Stimulated activated CD4-positive, alpha-beta T cell treated with anti-CD3 and anti-CD28 coated beads, Interleukin-2, amount 100 ng/mL, for 24 hours (primary cell): ENCODE measurements around the gene MYBPC2.
A peak's percentile ranks its signal among the peaks of the same experiment; 100 is the strongest.
"Not testable (repeated sequence)": the region's sequence is repeated elsewhere in the genome, so short reads cannot be mapped to it uniquely, and the experiment has no call there.

Experiments
- DNase-seq, 2 donors: peaks; one replicate each; pipeline ENCODE4 v3.0.0-alpha.2; 2020

The MYBPC2 gene

DNA sequence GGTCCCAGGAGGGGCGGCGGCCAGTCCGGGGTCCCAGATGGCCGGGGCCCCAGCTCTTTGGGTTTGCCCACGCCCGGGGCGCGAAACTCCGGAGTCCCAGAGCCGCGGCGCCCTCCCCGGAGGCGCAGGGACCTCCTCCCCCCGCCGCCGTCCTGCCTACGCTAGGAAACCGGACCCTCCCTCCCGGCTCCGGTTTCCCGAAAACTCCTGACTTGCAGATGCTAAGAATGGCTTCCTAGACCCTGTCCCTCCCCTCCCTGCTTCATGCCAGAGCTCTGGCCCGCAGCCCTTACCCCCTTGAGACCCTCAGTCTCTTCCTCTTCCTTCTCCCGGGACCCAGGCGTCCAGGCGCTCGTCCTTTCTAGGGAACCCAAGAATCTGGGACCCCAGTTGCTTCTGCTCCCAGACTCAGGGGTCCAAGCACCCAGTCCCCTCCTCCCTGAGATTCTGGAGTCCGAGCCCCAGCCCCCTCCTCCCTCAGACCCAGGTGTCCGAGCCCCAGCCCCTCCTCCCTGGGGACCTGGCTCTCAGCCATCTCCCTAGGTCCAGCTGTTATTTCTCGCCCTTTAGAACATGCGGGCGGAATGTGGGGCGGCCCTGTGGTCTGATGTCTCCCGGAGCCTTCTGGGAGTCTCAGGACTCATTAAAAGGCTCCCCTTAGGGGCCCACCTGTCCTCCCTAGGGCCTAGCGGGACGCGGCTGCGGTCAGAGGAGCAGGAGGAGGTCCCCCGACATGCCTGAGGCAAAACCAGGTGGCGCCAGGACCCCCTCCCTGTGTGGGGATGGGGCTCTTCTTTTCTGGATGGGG is at the start of gene MYBPC2:
Gene MYBPC2, plus strand, starts transcription at position 672 of the 808 bp plus-strand sequence. Its CDS starts 62 bp downstream, at position 734.
- peak in 1 of 2 donors; percentile 21 for DNase-seq

DNA sequence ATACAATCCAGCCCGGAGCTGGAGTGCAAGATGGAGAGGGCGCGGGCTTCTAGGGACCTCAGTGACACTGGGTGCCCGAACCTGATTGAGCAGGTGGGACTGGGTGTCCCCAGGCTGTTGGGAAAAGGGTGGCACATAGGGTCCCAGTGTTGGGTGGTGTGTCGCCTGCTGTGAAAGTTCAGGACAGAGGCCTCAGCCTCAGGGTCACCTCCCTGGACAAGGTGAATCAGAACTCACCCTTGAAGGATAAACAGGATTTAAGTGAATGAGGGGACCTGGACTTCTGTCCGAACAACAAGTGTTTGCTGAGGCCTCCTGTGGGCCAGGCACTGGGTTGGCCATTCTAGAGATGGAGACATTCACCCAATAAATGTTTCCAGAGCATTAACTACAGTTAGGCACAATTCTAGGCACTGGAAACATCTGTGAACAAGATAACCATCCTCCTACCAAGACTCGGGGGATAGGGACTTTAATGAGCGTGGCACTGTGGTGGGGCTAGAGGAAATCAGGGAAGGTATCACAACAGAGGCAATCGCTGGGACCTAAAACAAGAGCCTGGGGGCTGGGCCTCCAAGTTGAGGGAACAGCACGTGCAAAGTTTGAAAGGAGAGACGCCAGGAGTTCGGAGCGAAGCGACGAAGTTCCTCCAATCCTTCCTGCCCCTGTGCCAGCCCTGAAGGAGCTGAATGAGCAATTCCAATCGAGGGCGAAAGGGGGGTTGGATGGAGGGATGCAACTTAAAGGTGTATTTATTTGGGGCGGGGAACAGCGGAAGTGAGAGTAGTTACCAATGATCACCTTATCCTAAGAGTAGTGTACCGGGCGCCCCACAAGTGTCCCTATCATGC is 49.5 kb upstream of the MYBPC2 start:
- DNase-seq = no peak

DNA sequence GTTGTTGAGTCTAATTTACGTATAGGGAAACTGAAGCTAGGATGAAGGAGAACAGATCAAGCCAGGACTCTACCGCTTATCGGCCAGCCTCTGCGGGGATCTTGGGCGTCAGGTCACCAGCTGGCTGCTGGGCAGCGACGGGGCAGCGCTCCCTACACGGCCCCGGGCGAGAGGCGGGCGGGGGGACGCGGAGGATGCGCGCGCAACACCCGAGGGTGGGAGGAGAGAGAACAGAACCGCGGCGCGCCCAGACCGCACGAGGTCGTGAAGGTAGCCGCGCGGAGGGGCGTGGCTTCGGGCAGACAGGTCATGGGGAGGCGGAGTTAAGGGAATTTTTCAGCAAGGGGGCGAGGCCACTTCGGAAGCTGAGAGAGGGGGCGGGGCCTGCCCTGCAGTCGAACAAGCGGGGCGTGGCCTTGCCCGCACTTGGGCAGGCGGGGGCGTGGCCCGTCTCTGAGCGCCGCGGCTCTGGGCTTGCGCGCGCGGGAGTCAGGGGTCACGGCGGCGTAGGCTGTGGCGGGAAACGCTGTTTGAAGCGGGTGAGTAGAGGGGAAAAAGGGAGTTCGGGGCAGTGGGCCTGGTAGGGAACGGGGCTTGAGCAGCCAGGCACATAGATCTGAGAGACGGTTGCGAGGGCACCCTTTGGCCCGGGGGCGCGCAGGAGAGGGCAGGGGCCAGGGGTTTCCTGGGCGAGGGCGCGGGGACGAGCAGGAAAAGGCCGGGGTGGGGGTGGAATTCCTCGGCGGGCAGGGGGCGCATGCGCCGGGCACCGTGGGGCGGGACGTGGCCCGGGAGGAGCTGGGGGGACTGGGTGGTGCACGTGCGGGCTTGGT is 48.6 kb upstream of the MYBPC2 start, which contains the start of gene POLD1:
Gene POLD1, plus strand, starts transcription at position 496 of the 833 bp plus-strand sequence. CDS start 14,505 bp downstream, outside the sequence.
- DNase-seq = peak; percentile 99

DNA sequence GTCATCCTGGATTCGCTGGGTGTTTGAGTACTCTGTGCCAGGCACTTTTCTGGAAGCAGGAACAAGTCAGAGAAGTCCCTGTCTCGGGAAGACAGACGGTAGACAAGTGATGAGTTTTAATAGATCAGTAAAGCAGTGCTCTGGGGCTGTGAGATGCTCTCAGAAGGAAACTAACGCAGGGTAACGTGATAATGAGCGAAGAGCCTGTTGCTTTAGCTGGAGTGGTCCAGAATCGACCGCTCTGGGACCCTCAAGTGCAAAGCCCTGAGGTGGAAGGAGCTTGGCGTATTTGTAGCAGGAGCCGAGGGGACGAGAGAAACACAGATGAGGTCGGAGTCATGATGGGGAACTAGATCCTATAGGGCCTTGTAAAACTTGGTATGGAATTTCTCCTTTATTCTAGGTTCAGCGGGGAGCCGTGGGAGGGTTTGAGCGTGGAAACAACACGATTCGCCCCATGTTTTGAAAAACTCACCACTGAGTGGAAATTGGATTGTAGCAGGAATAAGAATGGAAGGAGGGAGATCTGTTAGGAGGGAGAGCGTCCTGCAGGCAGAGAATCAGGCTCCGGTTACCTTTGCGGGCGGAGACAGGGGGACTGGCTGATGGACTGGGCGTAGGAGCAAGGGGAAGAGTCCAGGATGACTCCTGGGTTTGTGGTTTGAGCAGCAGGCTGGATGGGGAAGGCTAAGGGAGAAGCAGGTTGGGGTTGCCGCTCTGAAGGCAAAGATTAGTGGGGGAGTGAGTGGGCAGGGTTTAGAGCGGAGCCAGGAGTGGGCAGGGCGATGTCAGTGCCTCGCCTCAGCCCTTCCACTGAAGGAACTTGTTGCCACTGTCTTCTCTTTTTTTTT is 47.8 kb upstream of the MYBPC2 start:
- DNase-seq = no peak

DNA sequence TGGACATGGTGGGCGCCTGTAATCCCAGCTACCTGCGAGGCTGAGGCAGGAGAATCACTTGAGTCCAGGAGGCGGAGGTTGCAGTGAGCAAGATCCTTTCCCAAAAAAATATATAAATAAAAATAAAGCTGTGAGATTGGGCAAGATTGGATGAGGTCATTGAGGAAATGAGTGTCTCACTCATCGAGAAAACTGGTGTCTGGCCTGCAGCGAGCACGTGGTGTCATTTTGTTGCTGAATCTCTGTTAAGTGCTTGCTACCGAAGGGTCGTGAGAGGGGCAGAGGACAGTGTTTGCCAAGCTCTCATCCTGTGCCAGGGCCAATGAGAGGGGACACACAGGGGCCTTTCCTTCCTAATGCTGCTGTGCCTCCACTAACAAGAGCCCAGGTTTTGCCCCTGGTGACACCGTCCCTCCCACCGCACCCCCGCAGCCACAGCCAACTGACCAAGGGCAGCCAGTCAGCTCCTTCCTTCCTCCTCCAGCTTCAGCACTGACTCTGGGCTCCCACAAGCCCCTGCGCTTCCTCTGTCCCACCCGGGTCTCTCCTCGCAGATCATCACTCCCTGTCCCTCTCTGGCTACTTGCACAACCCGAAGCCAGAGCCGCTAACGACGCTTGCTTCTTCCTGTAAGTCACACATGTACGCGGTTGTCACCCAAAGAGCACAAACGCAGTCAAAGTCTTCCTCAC is 45.4 kb upstream of the MYBPC2 start:
- DNase-seq = no peak

DNA sequence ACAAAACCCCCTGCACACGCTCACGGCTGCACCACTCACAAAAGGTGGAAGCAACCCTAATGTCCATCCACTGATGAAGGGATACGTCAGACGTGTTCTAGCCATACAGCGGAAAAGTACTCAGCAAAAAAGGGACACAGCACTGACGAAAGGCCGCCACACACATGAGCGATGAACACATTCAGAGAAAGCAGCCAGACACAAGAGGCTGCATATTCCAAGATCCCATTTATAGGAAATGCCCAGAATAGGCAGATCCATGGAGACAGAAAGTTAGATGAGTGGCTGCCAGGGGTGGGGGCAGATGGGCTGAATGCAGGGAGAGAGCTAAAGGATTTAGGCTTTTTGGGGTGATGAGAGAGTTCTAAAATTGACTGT is 44.8 kb upstream of the MYBPC2 start:
- DNase-seq = no peak

DNA sequence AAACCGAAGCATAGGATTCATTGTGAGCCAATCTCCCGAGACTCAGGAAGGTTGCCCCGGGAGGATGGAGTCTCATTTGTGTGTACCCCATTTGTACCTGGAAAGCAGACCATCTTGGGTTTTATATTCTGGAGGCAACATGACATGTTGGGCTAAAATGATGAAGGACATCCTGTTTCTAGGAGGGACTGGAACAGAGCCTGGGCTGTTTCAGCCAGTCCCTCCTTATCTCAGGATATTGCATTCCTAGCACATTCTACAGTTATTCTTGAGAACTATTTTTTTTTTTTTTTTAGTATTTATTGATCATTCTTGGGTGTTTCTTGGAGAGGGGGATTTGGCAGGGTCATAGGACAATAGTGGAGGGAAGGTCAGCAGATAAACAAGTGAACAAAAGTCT is 42.4 kb upstream of the MYBPC2 start:
- DNase-seq = not testable (repeated sequence)

DNA sequence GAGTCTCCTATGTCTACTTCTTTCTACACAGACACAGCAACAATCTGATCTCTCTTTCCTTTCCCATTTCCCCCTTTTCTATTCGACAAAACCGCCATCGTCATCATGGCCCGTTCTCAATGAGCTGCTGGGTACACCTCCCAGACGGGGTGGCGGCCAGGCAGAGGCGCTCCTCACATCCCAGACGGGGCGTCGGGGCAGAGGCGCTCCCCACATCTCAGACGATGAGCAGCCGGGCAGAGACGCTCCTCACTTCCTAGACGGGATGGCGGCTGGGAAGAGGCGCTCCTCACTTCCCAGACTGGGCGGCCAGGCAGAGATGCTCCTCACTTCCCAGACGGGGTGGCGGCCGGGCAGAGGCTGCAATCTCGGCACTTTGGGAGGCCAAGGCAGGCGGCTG is 41.7 kb upstream of the MYBPC2 start:
- not testable (repeated sequence) for DNase-seq

DNA sequence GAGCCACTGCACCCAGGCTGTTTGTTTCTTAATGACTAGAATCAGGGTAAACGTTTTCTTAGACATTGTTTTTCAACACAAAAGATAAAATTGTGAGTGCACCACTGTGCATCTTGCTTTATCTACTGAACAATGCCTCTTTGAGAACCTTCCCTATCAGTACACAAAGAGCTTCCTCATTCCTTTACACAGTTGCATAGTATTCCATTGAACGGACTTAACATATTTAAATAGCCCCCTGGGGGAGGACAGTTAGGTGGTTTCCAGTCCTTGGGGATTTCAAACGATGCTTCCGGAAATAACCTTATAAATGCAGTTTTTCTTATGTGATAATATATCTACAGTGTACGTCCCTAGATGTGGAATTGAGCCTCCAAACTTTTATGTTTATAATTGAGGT is 39.9 kb upstream of the MYBPC2 start:
- DNase-seq = no peak

DNA sequence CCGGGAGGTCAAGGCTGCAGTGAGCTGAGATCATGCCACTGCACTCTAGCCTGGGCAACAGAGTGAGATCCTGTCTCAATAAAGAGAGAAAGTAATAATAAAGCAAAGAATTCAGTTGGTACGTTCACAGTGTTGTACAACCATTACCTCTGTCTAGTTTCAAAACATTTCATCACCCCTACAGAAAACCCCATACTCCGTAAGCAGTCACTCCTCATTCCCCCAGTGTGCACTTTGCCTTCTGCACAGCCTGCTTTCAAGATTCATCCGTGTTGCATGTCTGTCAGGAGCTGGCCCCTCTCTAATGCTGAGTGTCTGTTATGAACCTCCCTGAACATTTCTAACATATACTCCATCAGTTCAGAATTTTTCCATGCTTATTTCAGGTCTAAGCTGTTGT is 39.1 kb upstream of the MYBPC2 start:
- DNase-seq = no peak

DNA sequence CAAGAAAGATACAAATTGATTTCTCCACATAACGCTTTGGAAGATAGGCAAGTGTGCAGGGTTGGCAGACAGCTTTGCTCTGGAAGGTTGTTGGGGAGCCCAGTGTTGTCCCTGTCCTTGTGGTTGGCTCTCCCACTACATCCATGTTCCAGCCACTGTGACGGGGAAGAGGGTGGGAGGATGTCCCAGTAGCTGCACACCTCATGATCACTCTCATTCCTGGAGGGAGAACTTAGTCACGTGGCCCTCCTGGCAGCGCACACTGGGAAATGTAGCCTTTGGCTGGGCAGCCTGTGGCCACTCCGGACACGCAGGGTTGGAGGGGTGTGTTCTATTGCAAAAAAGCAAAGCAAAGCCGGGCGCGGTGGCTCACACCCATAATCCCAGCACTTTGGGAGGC is 38.7 kb upstream of the MYBPC2 start:
- DNase-seq = no peak

DNA sequence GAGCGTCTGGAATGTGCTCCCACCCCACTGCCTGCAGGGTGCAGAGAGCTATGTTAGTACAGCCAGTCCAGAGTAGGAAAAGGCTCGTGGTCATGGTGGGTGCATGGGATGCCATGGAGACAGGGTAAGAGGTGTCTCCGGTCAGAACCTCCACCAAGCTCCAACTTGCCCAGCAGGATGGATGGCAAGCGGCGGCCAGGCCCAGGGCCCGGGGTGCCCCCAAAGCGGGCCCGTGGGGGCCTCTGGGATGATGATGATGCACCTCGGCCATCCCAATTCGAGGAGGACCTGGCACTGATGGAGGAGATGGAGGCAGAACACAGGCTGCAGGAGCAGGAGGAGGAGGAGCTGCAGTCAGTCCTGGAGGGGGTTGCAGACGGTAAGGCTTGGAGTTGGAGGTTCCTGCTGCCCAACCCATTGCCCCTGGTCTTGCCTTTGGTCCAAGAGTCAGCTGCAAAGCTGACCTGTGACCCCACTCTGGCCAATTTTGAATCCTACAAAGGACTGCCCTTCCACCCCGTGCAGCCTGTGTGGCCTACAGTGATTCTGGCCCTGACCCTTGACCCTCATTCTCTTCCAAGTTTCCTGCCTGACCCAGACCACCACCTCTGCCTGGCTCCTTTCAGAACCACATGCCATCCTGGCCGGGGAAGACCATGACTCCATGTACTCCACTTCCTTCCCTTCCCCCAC is 33.9 kb upstream of the MYBPC2 start:
- no peak for DNase-seq

DNA sequence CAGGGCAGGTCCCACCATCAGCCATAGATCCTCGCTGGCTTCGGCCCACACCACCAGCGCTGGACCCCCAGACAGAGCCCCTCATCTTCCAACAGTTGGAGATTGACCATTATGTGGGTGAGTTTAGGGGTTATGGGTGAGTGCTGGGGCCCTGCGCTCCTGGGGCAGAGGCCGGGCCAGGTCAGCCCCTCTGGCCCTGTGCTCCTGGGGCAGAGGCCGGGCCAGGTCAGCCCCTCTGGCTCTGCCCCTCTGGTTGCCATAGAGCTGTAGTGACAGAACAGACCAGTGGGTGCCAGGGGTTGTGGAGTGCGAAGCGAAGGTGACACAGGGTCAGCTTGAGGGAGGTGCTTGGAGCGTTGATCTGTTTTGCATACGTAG is 33.3 kb upstream of the MYBPC2 start:
- DNase-seq = no peak

DNA sequence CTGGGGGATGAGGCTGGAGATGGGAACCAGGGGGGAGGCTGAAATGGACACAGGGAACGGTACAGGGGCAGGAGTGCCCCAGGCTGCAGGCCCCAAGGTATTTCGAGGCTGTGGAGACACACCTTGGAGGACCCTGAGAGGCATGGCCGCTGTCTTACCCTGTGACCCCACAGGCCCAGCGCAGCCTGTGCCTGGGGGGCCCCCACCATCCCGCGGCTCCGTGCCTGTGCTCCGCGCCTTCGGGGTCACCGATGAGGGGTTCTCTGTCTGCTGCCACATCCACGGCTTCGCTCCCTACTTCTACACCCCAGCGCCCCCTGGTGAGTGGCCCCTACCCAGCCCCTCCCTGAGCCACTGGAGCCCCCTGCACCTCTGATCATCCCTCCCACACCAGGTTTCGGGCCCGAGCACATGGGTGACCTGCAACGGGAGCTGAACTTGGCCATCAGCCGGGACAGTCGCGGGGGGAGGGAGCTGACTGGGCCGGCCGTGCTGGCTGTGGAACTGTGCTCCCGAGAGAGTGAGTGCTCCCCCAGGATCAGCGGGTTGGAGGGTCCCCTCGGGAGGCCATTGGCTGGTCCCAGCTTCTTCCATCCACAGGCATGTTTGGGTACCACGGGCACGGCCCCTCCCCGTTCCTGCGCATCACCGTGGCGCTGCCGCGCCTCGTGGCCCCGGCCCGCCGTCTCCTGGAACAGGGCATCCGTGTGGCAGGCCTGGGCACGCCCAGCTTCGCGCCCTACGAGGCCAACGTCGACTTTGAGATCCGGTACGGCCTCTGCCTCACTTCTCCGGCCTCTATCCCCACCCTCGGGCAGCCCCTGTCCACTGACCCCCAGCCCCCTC is 30.9 kb upstream of the MYBPC2 start:
- DNase-seq = no peak

DNA sequence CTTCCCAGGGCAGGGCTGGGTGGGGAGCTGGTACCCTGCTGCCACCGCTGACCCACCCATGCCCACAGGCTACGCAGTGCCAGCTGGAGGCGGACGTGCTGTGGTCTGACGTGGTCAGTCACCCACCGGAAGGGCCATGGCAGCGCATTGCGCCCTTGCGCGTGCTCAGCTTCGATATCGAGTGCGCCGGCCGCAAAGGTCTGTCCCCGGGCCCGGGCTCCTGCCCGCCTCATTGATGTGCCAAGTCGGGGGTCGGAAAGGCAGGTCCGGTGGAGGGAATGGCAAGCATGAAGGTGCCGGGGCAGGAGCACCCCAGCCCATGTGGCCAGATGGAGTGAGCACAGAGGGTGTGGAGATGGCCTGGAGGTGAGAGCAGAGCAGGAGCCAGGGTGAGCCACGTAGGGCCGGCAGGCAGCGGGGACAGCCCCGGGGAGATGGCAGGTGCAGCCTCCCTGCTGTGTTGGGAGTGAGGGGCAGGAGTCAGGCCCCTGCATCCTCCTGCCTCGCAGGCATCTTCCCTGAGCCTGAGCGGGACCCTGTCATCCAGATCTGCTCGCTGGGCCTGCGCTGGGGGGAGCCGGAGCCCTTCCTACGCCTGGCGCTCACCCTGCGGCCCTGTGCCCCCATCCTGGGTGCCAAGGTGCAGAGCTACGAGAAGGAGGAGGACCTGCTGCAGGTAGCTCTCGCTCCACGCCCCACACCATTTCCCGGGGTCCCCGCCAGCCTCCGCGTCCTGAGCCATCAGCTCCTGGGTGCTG is 30.0 kb upstream of the MYBPC2 start:
- no peak for DNase-seq

DNA sequence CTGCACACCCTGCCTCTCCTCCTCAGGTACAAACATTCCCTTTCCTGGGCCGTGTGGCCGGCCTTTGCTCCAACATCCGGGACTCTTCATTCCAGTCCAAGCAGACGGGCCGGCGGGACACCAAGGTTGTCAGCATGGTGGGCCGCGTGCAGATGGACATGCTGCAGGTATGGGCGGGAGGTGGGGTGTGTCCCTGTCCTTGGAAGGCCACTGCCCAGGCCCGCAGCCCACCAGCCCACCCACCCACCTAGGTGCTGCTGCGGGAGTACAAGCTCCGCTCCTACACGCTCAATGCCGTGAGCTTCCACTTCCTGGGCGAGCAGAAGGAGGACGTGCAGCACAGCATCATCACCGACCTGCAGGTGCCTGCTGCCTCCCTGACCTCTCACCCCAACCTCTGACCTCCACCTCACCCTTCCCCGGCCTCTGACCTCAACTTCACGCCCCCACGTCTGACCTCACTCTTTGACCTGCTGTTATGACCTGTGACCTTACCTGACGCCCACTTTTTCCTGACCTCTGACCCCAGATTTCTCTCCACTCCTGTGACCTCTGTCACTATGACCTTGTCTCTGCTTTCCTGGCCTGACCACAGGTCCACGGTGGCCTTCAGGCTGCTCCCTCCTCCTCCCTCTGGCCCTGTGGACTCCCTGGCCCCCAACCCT is 26.4 kb upstream of the MYBPC2 start:
- no peak for DNase-seq

DNA sequence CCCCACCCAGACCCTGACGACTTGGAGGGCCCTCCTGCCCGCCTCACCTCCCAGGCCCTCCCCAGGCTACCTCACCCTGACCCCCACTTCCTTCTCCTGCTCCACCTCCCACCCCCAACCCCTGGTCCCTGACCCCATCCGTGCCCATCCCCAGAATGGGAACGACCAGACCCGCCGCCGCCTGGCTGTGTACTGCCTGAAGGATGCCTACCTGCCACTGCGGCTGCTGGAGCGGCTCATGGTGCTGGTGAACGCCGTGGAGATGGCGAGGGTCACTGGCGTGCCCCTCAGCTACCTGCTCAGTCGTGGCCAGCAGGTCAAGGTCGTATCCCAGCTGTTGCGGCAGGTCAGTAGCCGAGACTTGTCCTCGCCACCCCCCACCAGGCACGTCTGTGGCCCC is 25.9 kb upstream of the MYBPC2 start:
- DNase-seq = no peak

DNA sequence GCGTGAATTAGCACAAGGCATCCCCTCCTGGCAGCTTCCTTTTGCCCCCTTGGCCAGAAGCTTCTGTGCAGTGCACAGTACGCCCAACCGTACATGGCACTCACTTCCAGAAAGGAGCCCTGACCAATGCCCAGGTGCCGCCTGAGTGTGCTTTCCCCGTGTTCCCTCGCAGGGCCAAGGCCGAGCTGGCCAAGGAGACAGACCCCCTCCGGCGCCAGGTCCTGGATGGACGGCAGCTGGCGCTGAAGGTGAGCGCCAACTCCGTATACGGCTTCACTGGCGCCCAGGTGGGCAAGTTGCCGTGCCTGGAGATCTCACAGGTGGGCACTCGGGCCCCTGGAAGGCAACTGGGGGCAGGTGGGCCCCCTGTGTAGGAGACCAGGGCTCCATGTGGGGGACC is 23.3 kb upstream of the MYBPC2 start:
- DNase-seq = no peak

DNA sequence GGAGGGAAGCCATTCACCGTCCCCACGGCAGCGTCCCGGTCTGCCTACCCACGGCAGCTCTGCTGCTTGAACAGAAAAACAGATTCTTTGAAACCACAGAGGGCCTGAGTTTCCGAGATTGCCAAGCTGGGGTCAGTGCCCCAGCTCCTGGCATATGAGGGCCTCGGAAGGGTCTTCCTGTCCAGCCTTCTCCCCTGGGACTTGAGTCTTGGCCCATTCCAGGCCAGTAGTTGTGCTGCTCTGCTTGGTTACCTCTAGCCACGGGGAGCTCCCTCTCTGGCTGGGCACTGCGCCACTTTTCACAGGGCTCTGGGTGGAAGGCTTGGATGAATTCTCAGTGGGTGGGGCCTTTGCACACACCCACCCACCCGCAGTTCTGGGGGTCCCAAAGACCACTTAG is 22.6 kb upstream of the MYBPC2 start:
- DNase-seq = no peak
